Adrenal gland (tissue), 5 donors: ENCODE results near the gene CREG1.

ENCODE experiments used
- POLR2A ChIP-seq, 2 donors: fragments of 450-650 bp; IDR thresholded peaks; one replicate each; pipeline ENCODE4 v1.6.1; 2017; ENCODE audit warnings: antibody characterized with exemption in 2 of 2, mild to moderate bottlenecking in 2 of 2, moderate library complexity in 1 of 2
- TF ChIP-seq, protein P1 (sequence below), 6 experiments: fragments of 450-650 bp in 4 of 6; fragments of 200-600 bp in 2 of 6; sonication (generic) in 1 of 6; IDR thresholded peaks; 1 replicate in 5 of 6; 2 replicates in 1 of 6; pipeline versions ENCODE4 v1.5.1 to v1.8.0; 2016 to 2021; ENCODE audit warnings: antibody characterized with exemption in 6 of 6, mild to moderate bottlenecking in 2 of 6, moderate library complexity in 1 of 6
- donor health status: DM: no; HTN: no; CAD: no.

DNA sequence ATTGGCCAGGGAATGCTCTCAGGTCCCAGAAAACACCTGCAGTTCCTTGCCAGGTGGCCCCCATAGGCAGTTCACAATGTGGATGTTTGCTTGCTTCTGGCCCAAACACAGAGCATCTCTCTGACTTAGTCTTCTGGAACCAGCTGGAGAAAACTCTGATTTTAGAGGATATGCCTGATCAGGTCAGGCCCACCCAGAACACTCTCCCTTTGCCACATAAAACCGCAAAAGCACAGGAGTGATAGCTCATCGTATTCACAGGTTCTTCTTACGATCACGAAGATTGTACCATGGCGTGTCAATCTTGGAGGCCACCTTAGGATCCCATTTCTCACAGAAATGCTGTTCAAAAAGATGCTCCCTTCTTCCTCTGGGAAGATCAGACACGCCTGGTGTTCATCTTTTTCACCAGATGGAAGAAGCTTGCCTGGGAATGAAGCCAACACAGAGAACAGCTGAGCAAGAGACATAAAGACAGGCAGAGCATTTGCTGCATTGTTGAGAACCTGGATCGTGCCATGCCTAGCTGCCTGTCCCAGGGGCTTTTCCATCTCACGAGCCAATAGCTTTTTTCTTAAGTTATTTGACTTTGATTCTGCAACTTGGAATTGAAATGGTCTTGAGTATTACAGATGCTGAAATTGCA, 23.6 kb downstream of the CREG1 start:
- TF ChIP-seq, protein P1, sequence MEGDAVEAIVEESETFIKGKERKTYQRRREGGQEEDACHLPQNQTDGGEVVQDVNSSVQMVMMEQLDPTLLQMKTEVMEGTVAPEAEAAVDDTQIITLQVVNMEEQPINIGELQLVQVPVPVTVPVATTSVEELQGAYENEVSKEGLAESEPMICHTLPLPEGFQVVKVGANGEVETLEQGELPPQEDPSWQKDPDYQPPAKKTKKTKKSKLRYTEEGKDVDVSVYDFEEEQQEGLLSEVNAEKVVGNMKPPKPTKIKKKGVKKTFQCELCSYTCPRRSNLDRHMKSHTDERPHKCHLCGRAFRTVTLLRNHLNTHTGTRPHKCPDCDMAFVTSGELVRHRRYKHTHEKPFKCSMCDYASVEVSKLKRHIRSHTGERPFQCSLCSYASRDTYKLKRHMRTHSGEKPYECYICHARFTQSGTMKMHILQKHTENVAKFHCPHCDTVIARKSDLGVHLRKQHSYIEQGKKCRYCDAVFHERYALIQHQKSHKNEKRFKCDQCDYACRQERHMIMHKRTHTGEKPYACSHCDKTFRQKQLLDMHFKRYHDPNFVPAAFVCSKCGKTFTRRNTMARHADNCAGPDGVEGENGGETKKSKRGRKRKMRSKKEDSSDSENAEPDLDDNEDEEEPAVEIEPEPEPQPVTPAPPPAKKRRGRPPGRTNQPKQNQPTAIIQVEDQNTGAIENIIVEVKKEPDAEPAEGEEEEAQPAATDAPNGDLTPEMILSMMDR (IDR thresholded peaks at IDR 0.05): no peak
- TF ChIP-seq POLR2A (IDR thresholded peaks at IDR 0.05): no peak
